HFFc6 (cell line): ENCODE data around the gene WDR49. TPM values are rescaled to one million over a fixed set of nuclear protein-coding genes. Genes with fewer than 3 reads are reported as not detected.

ENCODE experiments used
- DNase-seq: peaks from one replicate; pipeline ENCODE4 v3.0.0-alpha.2; 2018
- H3K27ac Mint-ChIP-seq: 2 replicates; pipeline ENCODE4 v1.8.0; 2020; ENCODE audit warnings: mild to moderate bottlenecking, mixed read lengths
- H3K27me3 Mint-ChIP-seq: 2 replicates; pipeline ENCODE4 v1.8.0; 2021; ENCODE audit warnings: mild to moderate bottlenecking, moderate library complexity, mixed read lengths; ENCODE audit not compliant: insufficient read depth
- H3K36me3 Mint-ChIP-seq: 2 replicates; pipeline ENCODE4 v1.8.0; 2021; ENCODE audit warnings: low read depth, mixed read lengths
- H3K4me1 Mint-ChIP-seq: 2 replicates; pipeline ENCODE4 v1.8.0; 2020; ENCODE audit warnings: low read depth, mixed read lengths
- H3K4me3 Mint-ChIP-seq: 2 replicates; pipeline ENCODE4 v1.8.0; 2020; ENCODE audit warnings: mild to moderate bottlenecking, moderate library complexity, mixed read lengths
- H3K9me3 Mint-ChIP-seq: 2 replicates; pipeline ENCODE4 v1.8.0; 2020; ENCODE audit warnings: mild to moderate bottlenecking, mixed read lengths
- CTCF ChIP-seq: fragments of 200-600 bp; sonication (generic); IDR thresholded peaks from 2 replicates; pipeline ENCODE4 v1.5.0; 2021; ENCODE audit warnings: antibody characterized with exemption, mild to moderate bottlenecking
- total RNA-seq, 6 experiments: library from RNA; stranded (reverse); fragmentation: NEBNext Ultra II Directional; extraction: Animal tissue kit (Norgen Biotek cat#: 25700); gene quantifications; 2 replicates in 1 of 6; 3 replicates in 5 of 6; pipeline ENCODE4 v1.2.3, GENCODE V29; 2021

The WDR49 gene
- total RNA-seq, 6 experiments from 2014 or later, result not detected

GRCh38 chr3:167497903-167498302, 155.8 kb downstream of the WDR49 start:
- Mint-ChIP-seq H3K4me1 (no peaks in the 10 kb centered on the region), H3K27me3 (peaks cover 3% of the 10 kb centered on the region; the same call in 1 of the 2 replicates), H3K9me3 (peaks cover 32% of the 10 kb centered on the region), H3K4me3 (no peak overlapping the region), H3K27ac (no peak overlapping the region), H3K36me3 (peaks cover 8% of the 10 kb centered on the region; the same call in 1 of the 2 replicates)
- DNase-seq, result no peak
- TF ChIP-seq CTCF, result no peak

- Mint-ChIP-seq H3K27me3 (peaks cover 1% of the 10 kb centered on the region; the same call in 1 of the 2 replicates), H3K36me3 (no peaks in the 10 kb centered on the region), H3K9me3 (peaks cover 38% of the 10 kb centered on the region), H3K4me3 (no peak overlapping the region), H3K27ac (no peak overlapping the region), H3K4me1 (no peaks in the 10 kb centered on the region)
- TF ChIP-seq CTCF, result peak; percentile 29
- DNase-seq, result no peak
These were observed 160.5 kb downstream of the WDR49 start for GRCh38 chr3:167493244-167493643.

GRCh38 chr3:167491621-167492020, 162.1 kb downstream of the WDR49 start:
- Mint-ChIP-seq H3K36me3 (no peaks in the 10 kb centered on the region), H3K27ac (no peak overlapping the region), H3K4me3 (no peak overlapping the region), H3K27me3 (no peaks in the 10 kb centered on the region), H3K4me1 (no peaks in the 10 kb centered on the region), H3K9me3 (peaks cover 31% of the 10 kb centered on the region)
- TF ChIP-seq CTCF, result no peak
- no peak for DNase-seq

GRCh38 chr3:167489571-167489970, 164.2 kb downstream of the WDR49 start:
- Mint-ChIP-seq H3K36me3 (no peaks in the 10 kb centered on the region), H3K9me3 (peaks cover 42% of the 10 kb centered on the region), H3K4me3 (no peak overlapping the region), H3K4me1 (no peaks in the 10 kb centered on the region), H3K27ac (no peak overlapping the region), H3K27me3 (no peaks in the 10 kb centered on the region)
- no peak for TF ChIP-seq CTCF
- no peak for DNase-seq

- Mint-ChIP-seq H3K4me3 (no peak overlapping the region), H3K36me3 (no peaks in the 10 kb centered on the region), H3K9me3 (peaks cover 39% of the 10 kb centered on the region), H3K27me3 (no peaks in the 10 kb centered on the region), H3K4me1 (no peaks in the 10 kb centered on the region), H3K27ac (no peak overlapping the region)
- no peak for DNase-seq
- TF ChIP-seq CTCF, result no peak
These were observed 166.2 kb downstream of the WDR49 start for GRCh38 chr3:167487556-167487955.

GRCh38 chr3:167484551-167484950, 169.2 kb downstream of the WDR49 start:
- TF ChIP-seq CTCF, result no peak
- H3K9me3 Mint-ChIP-seq, result peaks cover 39% of the 10 kb centered on the region
- no peak overlapping the region for H3K27ac Mint-ChIP-seq
- no peaks in the 10 kb centered on the region for H3K36me3 Mint-ChIP-seq
- H3K4me3 Mint-ChIP-seq, result no peak overlapping the region
- no peaks in the 10 kb centered on the region for H3K27me3 Mint-ChIP-seq
- DNase-seq, result no peak
- no peaks in the 10 kb centered on the region for H3K4me1 Mint-ChIP-seq
